K562 (cell line): ENCODE data around the gene TEKT4. TPM values are rescaled to one million over a fixed set of nuclear protein-coding genes. Genes with fewer than 3 reads are reported as not detected.

Source experiments
- CTCF ChIP-seq, 3 experiments: IDR thresholded peaks in 2 of 3; conservative IDR thresholded peaks in 1 of 3; 2 replicates each; pipeline ENCODE4 v1.5.1; 2011 to 2012; ENCODE audit warnings: low read length in 3 of 3, mild to moderate bottlenecking in 3 of 3, control low read depth in 2 of 3, improper control_type of control experiment in 1 of 3, inconsistent platforms in 1 of 3, low read depth in 1 of 3, mixed read lengths in 1 of 3, moderate library complexity in 1 of 3; ENCODE audit not compliant: insufficient read depth in 2 of 3
- PATZ1 ChIP-seq: fragments of 250-450 bp; sonication (Bioruptor Pico); IDR thresholded peaks from 2 replicates; pipeline ENCODE4 v1.5.0; 2020; ENCODE audit warnings: mild to moderate bottlenecking, borderline replicate concordance
- RAD21 ChIP-seq, 2 experiments: fragments of 250-450 bp in 1 of 2; fragments of 450-650 bp in 1 of 2; sonication (Bioruptor Pico) in 1 of 2; formaldehyde crosslinking in 1 of 2; IDR thresholded peaks in 1 of 2; conservative IDR thresholded peaks in 1 of 2; 2 replicates each; pipeline versions ENCODE4 v1.4.0 to v1.8.0; 2020 to 2022; ENCODE audit warnings: mild to moderate bottlenecking in 2 of 2, moderate library complexity in 1 of 2
- RB1 ChIP-seq: fragments of 450-650 bp; IDR thresholded peaks from 2 replicates; pipeline ENCODE4 v1.6.1; 2017; ENCODE audit warnings: low read depth, mild to moderate bottlenecking
- SNRNP70 ChIP-seq: fragments of 200-400 bp; formaldehyde crosslinking; optimal IDR thresholded peaks from 2 replicates; pipeline ENCODE3; 2017; ENCODE audit warnings: low read depth, low read length
- ZBTB7A ChIP-seq: IDR thresholded peaks from 2 replicates; pipeline ENCODE4 v1.6.1; 2011; ENCODE audit warnings: low read depth, mild to moderate bottlenecking, low read length, moderate library complexity, borderline replicate concordance; ENCODE audit not compliant: control insufficient read depth
- ZKSCAN8 ChIP-seq: fragments of 200-800 bp; sonication (Bioruptor generic); IDR thresholded peaks from 2 replicates; pipeline ENCODE4 v1.6.1; 2016; ENCODE audit warnings: missing genetic modification characterization, missing compliant biosample characterization
- polyA plus RNA-seq, 8 experiments: library from polyadenylated mRNA; depleted of rRNA in 4 of 8; stranded (reverse) in 5 of 8; unstranded in 3 of 8; fragments of >200 nt; fragmentation: Nextera tagmentation in 2 of 8; fragmentation: Illumina TruSeq in 1 of 8; extraction: Ambion mirVana in 2 of 8; extraction: Trizol in 1 of 8; gene quantifications; 2 replicates each; pipeline versions ENCODE4 v1.2.1 to v1.2.3, GENCODE V29; 2011 to 2014; ENCODE audit warnings: inconsistent platforms in 1 of 8, missing spikeins in 1 of 8
- total RNA-seq, 7 experiments: library from RNA; depleted of rRNA in 6 of 7; stranded (reverse); fragments of >200 nt in 6 of 7; fragmentation: Illumina TruSeq in 2 of 7; extraction: Trizol in 2 of 7; gene quantifications; 2 replicates each; pipeline versions ENCODE4 v1.2.1 to v1.2.3, GENCODE V29; 2011 to 2021; ENCODE audit warnings: low replicate concordance in 1 of 7

The TEKT4 gene
- total and polyA plus RNA-seq, 9 of the 15 experiments (the other 6 are each of a cell fraction or from before 2014, with no cell fraction given) = 0.04 to 0.51 (median 0.10) TPM; not detected in 6

- TF ChIP-seq ZBTB7A (0 out of 2 replicates have a peak, but pooled peaks have one; percentile 22), ZKSCAN8 (no peak), RB1 (peak; percentile 57), SNRNP70 (no peak), CTCF (IDR thresholded peaks at IDR 0.05 in 2 of 3, conservative IDR thresholded peaks at IDR 0.05 in 1 of 3; ENCODE audit: insufficient read depth in 2 of 3, low read depth in 1 of 3, low read length in 3 of 3) (peak; percentile 85 to 100 (median 100)), PATZ1 (CRISPR knock-in tag) (no peak), RAD21 (CRISPR knock-in tag; conservative IDR thresholded peaks at IDR 0.05 in 1 of 2, IDR thresholded peaks at IDR 0.05 in 1 of 2) (peak in 1 of 2 experiments; percentile 53; a peak in 3 of 4 replicates)
Measured at GRCh38 chr2:94874277-94874997, 3.2 kb downstream of the TEKT4 start (continued).
